ENCODE data around the gene CIAO3.

The CIAO3 gene

DNA sequence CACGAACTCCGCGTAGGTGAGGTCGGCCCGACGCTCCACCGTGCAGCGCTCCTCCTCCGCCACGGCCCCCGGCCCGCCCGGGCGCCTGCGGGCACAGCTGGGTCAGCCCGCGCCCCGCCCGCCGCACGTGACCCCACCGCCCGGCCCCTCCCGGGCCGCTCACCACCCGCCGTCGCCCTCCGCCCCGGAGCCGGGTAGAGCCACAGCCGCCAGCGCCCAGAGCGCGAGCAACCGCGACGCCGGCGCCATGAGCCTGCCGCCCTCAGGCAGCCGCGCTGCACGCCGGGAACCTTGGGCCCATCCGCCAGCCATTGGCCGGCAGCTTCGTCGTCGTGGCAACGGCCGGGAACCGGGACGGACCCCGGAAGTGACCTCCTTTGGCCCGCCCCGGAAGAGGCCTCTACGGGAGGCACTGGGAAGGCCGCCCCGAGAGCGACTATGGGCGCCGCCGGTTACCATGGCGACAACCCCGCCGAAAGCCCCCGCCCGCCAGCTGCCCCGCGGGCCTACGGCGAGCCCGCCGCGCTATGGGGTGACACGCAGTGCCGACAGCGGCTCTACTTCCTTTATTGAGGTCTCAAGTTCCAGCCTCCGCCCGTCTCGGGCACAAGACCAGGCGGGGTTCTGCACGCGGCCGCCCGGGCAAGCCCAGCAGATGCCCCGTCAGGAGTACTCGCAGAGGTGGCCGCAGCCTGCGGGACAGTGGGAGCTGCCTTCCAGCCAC is 56.6 kb downstream of the CIAO3 start, which contains the start of gene JMJD8 (continued):
- TF ChIP-seq ZNF677 (tag by site-specific recombination; IDR thresholded peaks at IDR 0.05) (0 out of 2 replicates have a peak, but pooled peaks have one; percentile 43), ZNF266 (tag by site-specific recombination; IDR thresholded peaks at IDR 0.05; ENCODE audit: low read depth) (no peak), SP7 (tag by site-specific recombination; IDR thresholded peaks at IDR 0.05) (peak; percentile 30), ZNF37A (tag by site-specific recombination; IDR thresholded peaks at IDR 0.05) (0 out of 2 replicates have a peak, but pooled peaks have one; percentile 15), ZSCAN30 (tag by site-specific recombination; IDR thresholded peaks at IDR 0.05) (peak; percentile 24), OVOL3 (tag by site-specific recombination; IDR thresholded peaks at IDR 0.05) (no peak), ZNF169 (tag by site-specific recombination; IDR thresholded peaks at IDR 0.05) (no peak), BCL11B (tag by site-specific recombination; IDR thresholded peaks at IDR 0.05; ENCODE audit: low read depth) (peak; percentile 79), ZNF560 (tag by site-specific recombination; IDR thresholded peaks at IDR 0.05; ENCODE audit: borderline replicate concordance) (no peak), ZNF510 (tag by site-specific recombination; IDR thresholded peaks at IDR 0.05; ENCODE audit: insufficient replicate concordance) (no peak), ZNF239 (tag by site-specific recombination; IDR thresholded peaks at IDR 0.05) (no peak), ZBTB1 (tag by site-specific recombination; IDR thresholded peaks at IDR 0.05) (no peak), ZNF596 (tag by site-specific recombination; IDR thresholded peaks at IDR 0.05) (peak; percentile 3; the same call in 1 of the 2 replicates), ZNF645 (tag by site-specific recombination; IDR thresholded peaks at IDR 0.05) (no peak), ZNF561 (tag by site-specific recombination; IDR thresholded peaks at IDR 0.05; ENCODE audit: borderline replicate concordance) (peak; percentile 98), ZBTB48 (tag by site-specific recombination; IDR thresholded peaks at IDR 0.05) (0 out of 2 replicates have a peak, but pooled peaks have one; percentile 3), ZNF354C (tag by site-specific recombination; IDR thresholded peaks at IDR 0.05; ENCODE audit: borderline replicate concordance, low read depth) (no peak), ZNF423 (tag by site-specific recombination; IDR thresholded peaks at IDR 0.05) (peak; percentile 79), ATF2 (tag by site-specific recombination; IDR thresholded peaks at IDR 0.05; ENCODE audit: low read depth) (no peak), YY1 (tag by site-specific recombination; IDR thresholded peaks at IDR 0.05) (peak; percentile 84), ZNF544 (tag by site-specific recombination; IDR thresholded peaks at IDR 0.05) (no peak), ZNF362 (tag by site-specific recombination; IDR thresholded peaks at IDR 0.05) (no peak), ZNF501 (tag by site-specific recombination; IDR thresholded peaks at IDR 0.05) (no peak), ZNF184 (tag by site-specific recombination; IDR thresholded peaks at IDR 0.05) (0 out of 2 replicates have a peak, but pooled peaks have one; percentile 37), ZNF488 (tag by site-specific recombination; IDR thresholded peaks at IDR 0.05) (no peak), ZNF610 (tag by site-specific recombination; IDR thresholded peaks at IDR 0.05; ENCODE audit: borderline replicate concordance) (peak; percentile 36; the same call in 1 of the 2 replicates), RBAK (tag by site-specific recombination; IDR thresholded peaks at IDR 0.05) (no peak), ZNF335 (tag by site-specific recombination; conservative IDR thresholded peaks at IDR 0.05) (peak; percentile 79), KLF1 (tag by site-specific recombination; IDR thresholded peaks at IDR 0.05) (peak; percentile 86), ZNF76 (tag by site-specific recombination; IDR thresholded peaks at IDR 0.05; ENCODE audit: borderline replicate concordance, low read depth) (peak; percentile 94), ZNF623 (tag by site-specific recombination; IDR thresholded peaks at IDR 0.05) (no peak)
- TF ChIP-seq, protein P1, sequence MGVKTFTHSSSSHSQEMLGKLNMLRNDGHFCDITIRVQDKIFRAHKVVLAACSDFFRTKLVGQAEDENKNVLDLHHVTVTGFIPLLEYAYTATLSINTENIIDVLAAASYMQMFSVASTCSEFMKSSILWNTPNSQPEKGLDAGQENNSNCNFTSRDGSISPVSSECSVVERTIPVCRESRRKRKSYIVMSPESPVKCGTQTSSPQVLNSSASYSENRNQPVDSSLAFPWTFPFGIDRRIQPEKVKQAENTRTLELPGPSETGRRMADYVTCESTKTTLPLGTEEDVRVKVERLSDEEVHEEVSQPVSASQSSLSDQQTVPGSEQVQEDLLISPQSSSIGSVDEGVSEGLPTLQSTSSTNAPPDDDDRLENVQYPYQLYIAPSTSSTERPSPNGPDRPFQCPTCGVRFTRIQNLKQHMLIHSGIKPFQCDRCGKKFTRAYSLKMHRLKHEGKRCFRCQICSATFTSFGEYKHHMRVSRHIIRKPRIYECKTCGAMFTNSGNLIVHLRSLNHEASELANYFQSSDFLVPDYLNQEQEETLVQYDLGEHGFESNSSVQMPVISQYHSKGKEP (tag by site-specific recombination; IDR thresholded peaks at IDR 0.05) = peak; percentile 53; the same call in 1 of the 2 replicates
- TF ChIP-seq, protein P2, sequence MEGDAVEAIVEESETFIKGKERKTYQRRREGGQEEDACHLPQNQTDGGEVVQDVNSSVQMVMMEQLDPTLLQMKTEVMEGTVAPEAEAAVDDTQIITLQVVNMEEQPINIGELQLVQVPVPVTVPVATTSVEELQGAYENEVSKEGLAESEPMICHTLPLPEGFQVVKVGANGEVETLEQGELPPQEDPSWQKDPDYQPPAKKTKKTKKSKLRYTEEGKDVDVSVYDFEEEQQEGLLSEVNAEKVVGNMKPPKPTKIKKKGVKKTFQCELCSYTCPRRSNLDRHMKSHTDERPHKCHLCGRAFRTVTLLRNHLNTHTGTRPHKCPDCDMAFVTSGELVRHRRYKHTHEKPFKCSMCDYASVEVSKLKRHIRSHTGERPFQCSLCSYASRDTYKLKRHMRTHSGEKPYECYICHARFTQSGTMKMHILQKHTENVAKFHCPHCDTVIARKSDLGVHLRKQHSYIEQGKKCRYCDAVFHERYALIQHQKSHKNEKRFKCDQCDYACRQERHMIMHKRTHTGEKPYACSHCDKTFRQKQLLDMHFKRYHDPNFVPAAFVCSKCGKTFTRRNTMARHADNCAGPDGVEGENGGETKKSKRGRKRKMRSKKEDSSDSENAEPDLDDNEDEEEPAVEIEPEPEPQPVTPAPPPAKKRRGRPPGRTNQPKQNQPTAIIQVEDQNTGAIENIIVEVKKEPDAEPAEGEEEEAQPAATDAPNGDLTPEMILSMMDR (tag by site-specific recombination; IDR thresholded peaks at IDR 0.05) = no peak
